Panc1 (cell line): ENCODE data around the gene FIGNL2. TPM values are rescaled to one million over a fixed set of nuclear protein-coding genes. Genes with fewer than 3 reads are reported as not detected.

Experiments
- ATAC-seq: fragments of 200-7000 bp; cut with Tn5 transposase; 2 replicates; pipeline ENCODE4 v1.9.1; 2020; ENCODE audit warnings: mild to moderate bottlenecking, moderate library complexity
- BruUV-seq: library from RNA; stranded (reverse); fragments of 400-500 nt; replicated peaks from 2 replicates; lab custom pipeline; 2021; lab: Mats Ljungman, UMichigan
- CTCF ChIA-PET: fragments of 300-600 bp; sonication (Branson Sonifier 250); formaldehyde crosslinking; loops from one replicate; lab custom pipeline; 2022; ENCODE audit warnings: antibody characterized with exemption; lab: Charles Lee
- POLR2A ChIA-PET: fragments of 300-600 bp; sonication (Branson Sonifier 250); formaldehyde crosslinking; loops from one replicate; lab custom pipeline; 2022; ENCODE audit warnings: antibody characterized with exemption; lab: Charles Lee
- DNase-seq: peaks from one replicate; pipeline ENCODE4 v3.0.0-alpha.2; 2010; ENCODE audit warnings: low read depth, low spot score
- H3K27ac ChIP-seq: 2 replicates; pipeline ENCODE4 v1.5.1; 2011; ENCODE audit warnings: mild to moderate bottlenecking, low read length, inconsistent platforms
- H3K27me3 ChIP-seq: fragments of 200-500 bp; sonication (Bioruptor generic); 2 replicates; pipeline ENCODE4 v1.6.0; 2014; ENCODE audit warnings: low read length, inconsistent platforms; ENCODE audit not compliant: control insufficient read depth, insufficient read depth
- H3K36me3 ChIP-seq: fragments of 200-500 bp; sonication (Bioruptor generic); 2 replicates; pipeline ENCODE4 v1.5.1; 2014; ENCODE audit warnings: inconsistent platforms, mild to moderate bottlenecking, low read length, moderate library complexity; ENCODE audit not compliant: control insufficient read depth, insufficient read depth
- H3K4me1 ChIP-seq: 2 replicates; pipeline ENCODE4 v1.5.1; 2011; ENCODE audit warnings: inconsistent platforms, mild to moderate bottlenecking, low read length, moderate library complexity; ENCODE audit not compliant: control insufficient read depth, insufficient read depth
- H3K4me3 ChIP-seq, 2 experiments: 2 replicates each; pipeline ENCODE4 v1.5.1; 2011 to 2012; ENCODE audit warnings: low read depth in 2 of 2, low read length in 2 of 2, mild to moderate bottlenecking in 2 of 2, inconsistent platforms in 1 of 2, moderate library complexity in 1 of 2
- H3K9me3 ChIP-seq: fragments of 200-500 bp; sonication (Bioruptor generic); 2 replicates; pipeline ENCODE4 v1.5.1; 2014; ENCODE audit warnings: low read depth, mild to moderate bottlenecking, inconsistent platforms, low read length, moderate library complexity; ENCODE audit not compliant: control insufficient read depth, insufficient read depth
- CTCF ChIP-seq: fragments of 450-650 bp; IDR thresholded peaks from 2 replicates; pipeline ENCODE4 v1.5.1; 2017; ENCODE audit warnings: mild to moderate bottlenecking
- POLR2AphosphoS5 ChIP-seq: IDR thresholded peaks from 2 replicates; pipeline ENCODE4 v1.6.1; 2012; ENCODE audit warnings: mild to moderate bottlenecking, low read depth, low read length, moderate library complexity
- SIN3A ChIP-seq: IDR thresholded peaks from 2 replicates; pipeline ENCODE4 v1.6.1; 2012; ENCODE audit warnings: low read depth, mild to moderate bottlenecking, low read length, moderate library complexity, borderline replicate concordance; ENCODE audit not compliant: insufficient read depth
- TCF7L2 ChIP-seq: IDR thresholded peaks from 2 replicates; pipeline ENCODE4 v1.6.1; 2011; ENCODE audit warnings: mild to moderate bottlenecking, low read depth, low read length, inconsistent platforms
- in situ Hi-C: cut with HindIII; loops from 2 replicates; pipeline ENCODE4 v1.10.0; 2016; ENCODE audit warnings: low sequenced_read_pairs, low pct_unique_long_range_greater_than_20kb
- intact Hi-C: fragments of 100-400 bp; cut with micrococcal nuclease; formaldehyde crosslinking; loops from one replicate; pipeline ENCODE4 v1.10.0; 2022; ENCODE audit not compliant: unreplicated experiment
- total RNA-seq: library from RNA; stranded (reverse); gene quantifications from one replicate; pipeline ENCODE4 v1.2.1, GENCODE V29; 2021; ENCODE audit not compliant: unreplicated experiment
- TF ChIP-seq, protein P1 (sequence below), 2 experiments: IDR thresholded peaks; 2 replicates each; pipeline ENCODE4 v1.6.1; 2011 to 2012; ENCODE audit warnings: low read depth in 2 of 2, control low read depth in 1 of 2, low read length in 1 of 2, mild to moderate bottlenecking in 1 of 2, moderate library complexity in 1 of 2; ENCODE audit not compliant: insufficient read depth in 1 of 2

Gene FIGNL2
- total RNA-seq, 1 experiment from 2014 or later: 0.23 TPM

DNA sequence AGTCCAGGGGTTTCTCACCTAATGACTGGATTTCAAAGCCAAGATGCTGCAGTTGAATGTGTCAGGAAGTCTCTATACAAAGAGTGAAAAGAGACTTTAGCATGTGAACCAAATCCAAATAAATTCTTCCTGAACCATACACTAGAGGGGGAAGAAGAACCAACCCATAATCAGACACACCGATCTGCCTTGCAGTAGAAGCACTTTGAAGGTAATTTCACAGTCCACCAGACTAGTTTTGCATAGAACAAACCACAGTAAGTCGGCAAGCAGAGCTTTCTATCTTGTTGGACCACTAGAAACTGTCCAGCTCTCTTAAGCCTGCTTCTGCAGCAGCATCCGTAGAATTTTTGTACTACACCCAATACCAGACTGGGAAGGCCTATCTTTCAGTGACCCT is 39.3 kb downstream of the FIGNL2 start:
- CTCF ChIA-PET: no interaction called here

DNA sequence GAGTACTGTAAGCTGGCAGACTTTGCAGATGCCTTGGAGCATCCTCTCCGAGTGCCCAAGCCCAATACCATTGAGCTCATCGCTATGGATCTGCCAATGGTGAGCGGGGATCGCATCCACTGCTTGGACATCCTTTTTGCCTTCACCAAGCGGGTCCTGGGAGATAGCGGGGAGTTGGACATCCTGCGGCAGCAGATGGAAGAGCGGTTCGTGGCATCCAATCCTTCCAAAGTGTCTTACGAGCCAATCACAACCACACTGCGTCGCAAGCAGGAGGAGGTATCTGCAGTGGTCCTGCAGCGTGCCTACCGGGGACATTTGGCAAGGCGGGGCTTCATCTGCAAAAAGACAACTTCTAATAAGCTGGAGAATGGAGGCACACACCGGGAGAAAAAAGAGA is 41.6 kb downstream of the FIGNL2 start:
- ATAC-seq (no peak), DNase-seq (no peak)
- TF ChIP-seq POLR2AphosphoS5: no peak
- TF ChIP-seq TCF7L2: no peak
- TF ChIP-seq CTCF: no peak
- no peak overlapping the region for H3K4me3 ChIP-seq
- H3K4me1 ChIP-seq: no peaks in the 10 kb centered on the region
- in situ Hi-C loops (no loop called here), intact Hi-C loops (no loop called here)
- POLR2A ChIA-PET: no interaction called here
- H3K27ac ChIP-seq: no peak overlapping the region
- H3K27me3 ChIP-seq: no peaks in the 10 kb centered on the region
- CTCF ChIA-PET: no interaction called here
- no peaks in the 10 kb centered on the region for H3K36me3 ChIP-seq
- no TSS peak for BruUV-seq
- no peaks in the 10 kb centered on the region for H3K9me3 ChIP-seq

More for the DNA sequence above, 39.3 kb downstream of the FIGNL2 start:
- no peak for TF ChIP-seq POLR2AphosphoS5
- TF ChIP-seq CTCF: no peak
- TF ChIP-seq, protein P1, sequence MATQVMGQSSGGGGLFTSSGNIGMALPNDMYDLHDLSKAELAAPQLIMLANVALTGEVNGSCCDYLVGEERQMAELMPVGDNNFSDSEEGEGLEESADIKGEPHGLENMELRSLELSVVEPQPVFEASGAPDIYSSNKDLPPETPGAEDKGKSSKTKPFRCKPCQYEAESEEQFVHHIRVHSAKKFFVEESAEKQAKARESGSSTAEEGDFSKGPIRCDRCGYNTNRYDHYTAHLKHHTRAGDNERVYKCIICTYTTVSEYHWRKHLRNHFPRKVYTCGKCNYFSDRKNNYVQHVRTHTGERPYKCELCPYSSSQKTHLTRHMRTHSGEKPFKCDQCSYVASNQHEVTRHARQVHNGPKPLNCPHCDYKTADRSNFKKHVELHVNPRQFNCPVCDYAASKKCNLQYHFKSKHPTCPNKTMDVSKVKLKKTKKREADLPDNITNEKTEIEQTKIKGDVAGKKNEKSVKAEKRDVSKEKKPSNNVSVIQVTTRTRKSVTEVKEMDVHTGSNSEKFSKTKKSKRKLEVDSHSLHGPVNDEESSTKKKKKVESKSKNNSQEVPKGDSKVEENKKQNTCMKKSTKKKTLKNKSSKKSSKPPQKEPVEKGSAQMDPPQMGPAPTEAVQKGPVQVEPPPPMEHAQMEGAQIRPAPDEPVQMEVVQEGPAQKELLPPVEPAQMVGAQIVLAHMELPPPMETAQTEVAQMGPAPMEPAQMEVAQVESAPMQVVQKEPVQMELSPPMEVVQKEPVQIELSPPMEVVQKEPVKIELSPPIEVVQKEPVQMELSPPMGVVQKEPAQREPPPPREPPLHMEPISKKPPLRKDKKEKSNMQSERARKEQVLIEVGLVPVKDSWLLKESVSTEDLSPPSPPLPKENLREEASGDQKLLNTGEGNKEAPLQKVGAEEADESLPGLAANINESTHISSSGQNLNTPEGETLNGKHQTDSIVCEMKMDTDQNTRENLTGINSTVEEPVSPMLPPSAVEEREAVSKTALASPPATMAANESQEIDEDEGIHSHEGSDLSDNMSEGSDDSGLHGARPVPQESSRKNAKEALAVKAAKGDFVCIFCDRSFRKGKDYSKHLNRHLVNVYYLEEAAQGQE (IDR thresholded peaks at IDR 0.05; ENCODE audit: insufficient read depth in 1 of 2, low read depth in 2 of 2, low read length in 1 of 2): no peak
- no peak for TF ChIP-seq TCF7L2
- no peak for TF ChIP-seq SIN3A
- H3K4me1 ChIP-seq: no peaks in the 10 kb centered on the region
- H3K36me3 ChIP-seq: no peaks in the 10 kb centered on the region
- H3K27me3 ChIP-seq: no peaks in the 10 kb centered on the region
- POLR2A ChIA-PET: no interaction called here
- intact Hi-C loops (no loop called here), in situ Hi-C loops (no loop called here)
- ATAC-seq (no peak), DNase-seq (no peak)
- H3K4me3 ChIP-seq: no peak overlapping the region
- no peaks in the 10 kb centered on the region for H3K9me3 ChIP-seq
- H3K27ac ChIP-seq: no peak overlapping the region
- BruUV-seq: no TSS peak
